Measurements from ENCODE around the gene GANAB.
A peak's percentile ranks its signal among the peaks of the same experiment; 100 is the strongest.
"Not testable (repeated sequence)": the region's sequence is repeated elsewhere in the genome, so short reads cannot be mapped to it uniquely, and the experiment has no call there.

Gene GANAB

GRCh38 chr11:62675415-62675814 is 29.0 kb upstream of the GANAB start:
- not testable (repeated sequence) for H3K4me3 Mint-ChIP-seq, DNase-seq, H3K9me3 Mint-ChIP-seq, H3K27me3 Mint-ChIP-seq
- H3K36me3 Mint-ChIP-seq (ENCODE audit: low read depth) = peaks cover 80% of the 10 kb centered on the region
- peaks cover 53% of the 10 kb centered on the region for H3K4me1 Mint-ChIP-seq (ENCODE audit: low read depth)
- peak overlapping the region; percentile 69 for H3K27ac Mint-ChIP-seq

GRCh38 chr11:62673196-62673525 is 26.7 kb upstream of the GANAB start:
- H3K9me3 Mint-ChIP-seq = no peaks in the 10 kb centered on the region
- peak overlapping the region; percentile 94 for H3K4me3 Mint-ChIP-seq
- H3K27me3 Mint-ChIP-seq = no peaks in the 10 kb centered on the region
- DNase-seq = no peak
- H3K27ac Mint-ChIP-seq = peak overlapping the region; percentile 98
- peaks cover 92% of the 10 kb centered on the region for H3K36me3 Mint-ChIP-seq (ENCODE audit: low read depth)
- peaks cover 60% of the 10 kb centered on the region for H3K4me1 Mint-ChIP-seq (ENCODE audit: low read depth)

GRCh38 chr11:62671608-62672389 is 25.4 kb upstream of the GANAB start, which contains the start of the genes LBHD1 and UQCC3:
Gene LBHD1 (minus strand): TSS chr11:62672267. CDS start chr11:62670031, 2,236 bp downstream.
Gene UQCC3 (plus strand): TSS chr11:62671673. CDS start chr11:62671746, 73 bp downstream.
- no peaks in the 10 kb centered on the region for H3K9me3 Mint-ChIP-seq
- no peaks in the 10 kb centered on the region for H3K27me3 Mint-ChIP-seq
- DNase-seq = peak; percentile 87
- H3K4me1 Mint-ChIP-seq (ENCODE audit: low read depth) = peaks cover 57% of the 10 kb centered on the region
- H3K36me3 Mint-ChIP-seq (ENCODE audit: low read depth) = peaks cover 92% of the 10 kb centered on the region
- peak within 1 kb of the TSS; percentile 94 for H3K4me3 Mint-ChIP-seq
- peak within 1 kb of the TSS; percentile 98 for H3K27ac Mint-ChIP-seq

- Mint-ChIP-seq H3K27ac (peak overlapping the region; percentile 98), H3K9me3 (no peaks in the 10 kb centered on the region), H3K27me3 (no peaks in the 10 kb centered on the region), H3K4me3 (peak overlapping the region; percentile 94), H3K4me1 (ENCODE audit: low read depth) (peaks cover 58% of the 10 kb centered on the region), H3K36me3 (ENCODE audit: low read depth) (peaks cover 92% of the 10 kb centered on the region)
- no peak for DNase-seq
Observed at GRCh38 chr11:62671236-62671607, 24.8 kb upstream of the GANAB start.

GRCh38 chr11:62669420-62670161 is 23.2 kb upstream of the GANAB start:
- no peak for DNase-seq
- peaks cover 53% of the 10 kb centered on the region for H3K4me1 Mint-ChIP-seq (ENCODE audit: low read depth)

GRCh38 chr11:62667460-62667859 is 21.0 kb upstream of the GANAB start:
- H3K9me3 Mint-ChIP-seq = no peaks in the 10 kb centered on the region
- H3K4me1 Mint-ChIP-seq (ENCODE audit: low read depth) = peaks cover 46% of the 10 kb centered on the region
- no peaks in the 10 kb centered on the region for H3K27me3 Mint-ChIP-seq
- peak overlapping the region; percentile 98 for H3K4me3 Mint-ChIP-seq
- DNase-seq = no peak
- peak overlapping the region; percentile 97 for H3K27ac Mint-ChIP-seq
- H3K36me3 Mint-ChIP-seq (ENCODE audit: low read depth) = peaks cover 95% of the 10 kb centered on the region

More at GRCh38 chr11:62669420-62670161, 23.2 kb upstream of the GANAB start:
- peak overlapping the region; percentile 94 for H3K4me3 Mint-ChIP-seq
- peak overlapping the region; percentile 98 for H3K27ac Mint-ChIP-seq
- H3K36me3 Mint-ChIP-seq (ENCODE audit: low read depth) = peaks cover 96% of the 10 kb centered on the region
- H3K9me3 Mint-ChIP-seq = no peaks in the 10 kb centered on the region
- H3K27me3 Mint-ChIP-seq = no peaks in the 10 kb centered on the region

- DNase-seq = peak; percentile 62
- Mint-ChIP-seq H3K4me3 (peak overlapping the region; percentile 98), H3K9me3 (no peaks in the 10 kb centered on the region), H3K4me1 (ENCODE audit: low read depth) (peaks cover 45% of the 10 kb centered on the region), H3K36me3 (ENCODE audit: low read depth) (peaks cover 93% of the 10 kb centered on the region), H3K27me3 (no peaks in the 10 kb centered on the region), H3K27ac (peak overlapping the region; percentile 97)
Observed at GRCh38 chr11:62666259-62666926, 20.0 kb upstream of the GANAB start.

GRCh38 chr11:62665599-62666258 is 19.3 kb upstream of the GANAB start:
- Mint-ChIP-seq H3K9me3 (no peaks in the 10 kb centered on the region), H3K27me3 (no peaks in the 10 kb centered on the region), H3K4me1 (ENCODE audit: low read depth) (peaks cover 47% of the 10 kb centered on the region), H3K4me3 (peak overlapping the region; percentile 98), H3K36me3 (ENCODE audit: low read depth) (peaks cover 92% of the 10 kb centered on the region), H3K27ac (peak overlapping the region; percentile 97)
- DNase-seq = peak; percentile 79

GRCh38 chr11:62665075-62665598 is 18.7 kb upstream of the GANAB start, which contains the start of the genes C11orf98 and CSKMT:
Gene C11orf98 (minus strand): TSS chr11:62665210. CDS start chr11:62665169, 41 bp downstream.
Gene CSKMT (plus strand): TSS chr11:62665312. CDS start chr11:62665880, 568 bp downstream.
- peak; percentile 99 for DNase-seq
- H3K27ac Mint-ChIP-seq = peak within 1 kb of the TSS; percentile 97
- H3K36me3 Mint-ChIP-seq (ENCODE audit: low read depth) = peaks cover 91% of the 10 kb centered on the region
- H3K4me1 Mint-ChIP-seq (ENCODE audit: low read depth) = peaks cover 43% of the 10 kb centered on the region
- no peaks in the 10 kb centered on the region for H3K9me3 Mint-ChIP-seq
- no peaks in the 10 kb centered on the region for H3K27me3 Mint-ChIP-seq
- H3K4me3 Mint-ChIP-seq = peak within 1 kb of the TSS; percentile 98

- Mint-ChIP-seq H3K27me3 (no peaks in the 10 kb centered on the region), H3K4me1 (ENCODE audit: low read depth) (peaks cover 37% of the 10 kb centered on the region), H3K27ac (peak overlapping the region; percentile 97), H3K9me3 (no peaks in the 10 kb centered on the region), H3K36me3 (ENCODE audit: low read depth) (peaks cover 87% of the 10 kb centered on the region), H3K4me3 (peak overlapping the region; percentile 98)
- peak; percentile 61 for DNase-seq
Observed at GRCh38 chr11:62664405-62665074, 18.1 kb upstream of the GANAB start.

- peaks cover 18% of the 10 kb centered on the region for H3K4me1 Mint-ChIP-seq (ENCODE audit: low read depth)
- no peak for DNase-seq
- H3K27me3 Mint-ChIP-seq = no peaks in the 10 kb centered on the region
- H3K4me3 Mint-ChIP-seq = no peak overlapping the region
- peaks cover 23% of the 10 kb centered on the region for H3K36me3 Mint-ChIP-seq (ENCODE audit: low read depth)
- no peaks in the 10 kb centered on the region for H3K9me3 Mint-ChIP-seq
- peak overlapping the region; percentile 20 for H3K27ac Mint-ChIP-seq
Observed at GRCh38 chr11:62656796-62657429, 10.5 kb upstream of the GANAB start.

GRCh38 chr11:62654297-62654696 is 7.9 kb upstream of the GANAB start:
- Mint-ChIP-seq H3K27me3 (no peaks in the 10 kb centered on the region), H3K27ac (peak overlapping the region; percentile 47)

More at GRCh38 chr11:62654297-62654696, 7.9 kb upstream of the GANAB start:
- H3K4me3 Mint-ChIP-seq = peak overlapping the region; percentile 54
- no peak for DNase-seq
- no peaks in the 10 kb centered on the region for H3K9me3 Mint-ChIP-seq
- peaks cover 27% of the 10 kb centered on the region for H3K4me1 Mint-ChIP-seq (ENCODE audit: low read depth)
- H3K36me3 Mint-ChIP-seq (ENCODE audit: low read depth) = peaks cover 24% of the 10 kb centered on the region

Measured in activated T-cell treated with anti-CD3 and anti-CD28 coated beads, Interleukin-2, amount 50 U/mL, for 24 hours (primary cell).